Panc1 (cell line): ENCODE data around the gene ACTL10. TPM values are rescaled to one million over a fixed set of nuclear protein-coding genes. Genes with fewer than 3 reads are reported as not detected.

Experiments
- ATAC-seq: fragments of 200-7000 bp; cut with Tn5 transposase; 2 replicates; pipeline ENCODE4 v1.9.1; 2020; ENCODE audit warnings: mild to moderate bottlenecking, moderate library complexity
- BruUV-seq: library from RNA; stranded (reverse); fragments of 400-500 nt; replicated peaks from 2 replicates; lab custom pipeline; 2021; lab: Mats Ljungman, UMichigan
- CTCF ChIA-PET: fragments of 300-600 bp; sonication (Branson Sonifier 250); formaldehyde crosslinking; loops from one replicate; lab custom pipeline; 2022; ENCODE audit warnings: antibody characterized with exemption; lab: Charles Lee
- POLR2A ChIA-PET: fragments of 300-600 bp; sonication (Branson Sonifier 250); formaldehyde crosslinking; loops from one replicate; lab custom pipeline; 2022; ENCODE audit warnings: antibody characterized with exemption; lab: Charles Lee
- DNase-seq: peaks from one replicate; pipeline ENCODE4 v3.0.0-alpha.2; 2010; ENCODE audit warnings: low read depth, low spot score
- H3K27ac ChIP-seq: 2 replicates; pipeline ENCODE4 v1.5.1; 2011; ENCODE audit warnings: mild to moderate bottlenecking, low read length, inconsistent platforms
- H3K27me3 ChIP-seq: fragments of 200-500 bp; sonication (Bioruptor generic); 2 replicates; pipeline ENCODE4 v1.6.0; 2014; ENCODE audit warnings: low read length, inconsistent platforms; ENCODE audit not compliant: control insufficient read depth, insufficient read depth
- H3K36me3 ChIP-seq: fragments of 200-500 bp; sonication (Bioruptor generic); 2 replicates; pipeline ENCODE4 v1.5.1; 2014; ENCODE audit warnings: inconsistent platforms, mild to moderate bottlenecking, low read length, moderate library complexity; ENCODE audit not compliant: control insufficient read depth, insufficient read depth
- H3K4me1 ChIP-seq: 2 replicates; pipeline ENCODE4 v1.5.1; 2011; ENCODE audit warnings: inconsistent platforms, mild to moderate bottlenecking, low read length, moderate library complexity; ENCODE audit not compliant: control insufficient read depth, insufficient read depth
- H3K4me3 ChIP-seq, 2 experiments: 2 replicates each; pipeline ENCODE4 v1.5.1; 2011 to 2012; ENCODE audit warnings: low read depth in 2 of 2, low read length in 2 of 2, mild to moderate bottlenecking in 2 of 2, inconsistent platforms in 1 of 2, moderate library complexity in 1 of 2
- H3K9me3 ChIP-seq: fragments of 200-500 bp; sonication (Bioruptor generic); 2 replicates; pipeline ENCODE4 v1.5.1; 2014; ENCODE audit warnings: low read depth, mild to moderate bottlenecking, inconsistent platforms, low read length, moderate library complexity; ENCODE audit not compliant: control insufficient read depth, insufficient read depth
- POLR2AphosphoS5 ChIP-seq: IDR thresholded peaks from 2 replicates; pipeline ENCODE4 v1.6.1; 2012; ENCODE audit warnings: mild to moderate bottlenecking, low read depth, low read length, moderate library complexity
- SIN3A ChIP-seq: IDR thresholded peaks from 2 replicates; pipeline ENCODE4 v1.6.1; 2012; ENCODE audit warnings: low read depth, mild to moderate bottlenecking, low read length, moderate library complexity, borderline replicate concordance; ENCODE audit not compliant: insufficient read depth
- TCF7L2 ChIP-seq: IDR thresholded peaks from 2 replicates; pipeline ENCODE4 v1.6.1; 2011; ENCODE audit warnings: mild to moderate bottlenecking, low read depth, low read length, inconsistent platforms
- in situ Hi-C: cut with HindIII; loops from 2 replicates; pipeline ENCODE4 v1.10.0; 2016; ENCODE audit warnings: low sequenced_read_pairs, low pct_unique_long_range_greater_than_20kb
- intact Hi-C: fragments of 100-400 bp; cut with micrococcal nuclease; formaldehyde crosslinking; loops from one replicate; pipeline ENCODE4 v1.10.0; 2022; ENCODE audit not compliant: unreplicated experiment
- total RNA-seq: library from RNA; stranded (reverse); gene quantifications from one replicate; pipeline ENCODE4 v1.2.1, GENCODE V29; 2021; ENCODE audit not compliant: unreplicated experiment
- TF ChIP-seq, protein P1 (sequence below): fragments of 450-650 bp; IDR thresholded peaks from 2 replicates; pipeline ENCODE4 v1.5.1; 2017; ENCODE audit warnings: mild to moderate bottlenecking
- TF ChIP-seq, protein P2 (sequence below), 2 experiments: IDR thresholded peaks; 2 replicates each; pipeline ENCODE4 v1.6.1; 2011 to 2012; ENCODE audit warnings: low read depth in 2 of 2, control low read depth in 1 of 2, low read length in 1 of 2, mild to moderate bottlenecking in 1 of 2, moderate library complexity in 1 of 2; ENCODE audit not compliant: insufficient read depth in 1 of 2

Gene ACTL10
- total RNA-seq, 1 experiment from 2014 or later = not detected

DNA sequence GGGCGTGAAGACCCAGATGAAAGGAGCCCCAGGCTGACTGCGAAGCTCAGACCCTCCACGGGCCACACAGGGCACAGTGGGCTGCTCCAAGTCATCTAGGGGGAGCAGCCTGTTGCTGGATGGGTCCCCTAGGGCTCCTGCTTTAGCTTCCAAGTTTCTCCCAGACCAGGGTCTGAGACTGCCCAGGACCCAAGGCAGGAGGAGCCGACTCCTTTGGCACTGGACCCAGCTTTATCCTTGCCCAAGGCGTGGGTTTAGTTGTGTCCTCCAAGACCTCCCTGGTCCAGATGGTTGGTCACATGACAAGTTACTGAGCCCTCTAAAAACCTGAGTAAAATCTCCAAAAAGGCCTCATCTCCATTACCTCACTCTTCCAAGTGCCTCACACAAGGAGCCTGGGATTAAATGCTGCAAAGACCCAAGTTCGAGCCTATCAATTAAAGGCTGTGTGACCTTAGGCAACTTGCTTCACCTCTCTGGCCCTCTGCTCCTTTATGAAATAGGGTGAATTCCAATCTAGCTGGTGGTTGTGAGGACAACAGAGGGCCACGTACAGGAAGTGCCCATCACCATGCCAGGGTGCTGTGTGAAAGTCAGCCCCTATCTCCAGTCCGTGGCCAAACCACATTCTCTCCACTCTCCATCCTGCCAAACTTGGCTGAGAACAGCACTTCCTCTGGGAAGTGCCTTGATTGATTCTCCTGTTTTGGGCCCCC, 5.0 kb downstream of the ACTL10 start:
- in situ Hi-C loops (no loop called here), intact Hi-C loops (no loop called here)
- ATAC-seq (no peak), DNase-seq (no peak)
- no peaks in the 10 kb centered on the region for H3K27me3 ChIP-seq
- H3K4me3 ChIP-seq = no peak overlapping the region
- H3K9me3 ChIP-seq = no peaks in the 10 kb centered on the region
- no peak for TF ChIP-seq TCF7L2
- TF ChIP-seq, protein P1, sequence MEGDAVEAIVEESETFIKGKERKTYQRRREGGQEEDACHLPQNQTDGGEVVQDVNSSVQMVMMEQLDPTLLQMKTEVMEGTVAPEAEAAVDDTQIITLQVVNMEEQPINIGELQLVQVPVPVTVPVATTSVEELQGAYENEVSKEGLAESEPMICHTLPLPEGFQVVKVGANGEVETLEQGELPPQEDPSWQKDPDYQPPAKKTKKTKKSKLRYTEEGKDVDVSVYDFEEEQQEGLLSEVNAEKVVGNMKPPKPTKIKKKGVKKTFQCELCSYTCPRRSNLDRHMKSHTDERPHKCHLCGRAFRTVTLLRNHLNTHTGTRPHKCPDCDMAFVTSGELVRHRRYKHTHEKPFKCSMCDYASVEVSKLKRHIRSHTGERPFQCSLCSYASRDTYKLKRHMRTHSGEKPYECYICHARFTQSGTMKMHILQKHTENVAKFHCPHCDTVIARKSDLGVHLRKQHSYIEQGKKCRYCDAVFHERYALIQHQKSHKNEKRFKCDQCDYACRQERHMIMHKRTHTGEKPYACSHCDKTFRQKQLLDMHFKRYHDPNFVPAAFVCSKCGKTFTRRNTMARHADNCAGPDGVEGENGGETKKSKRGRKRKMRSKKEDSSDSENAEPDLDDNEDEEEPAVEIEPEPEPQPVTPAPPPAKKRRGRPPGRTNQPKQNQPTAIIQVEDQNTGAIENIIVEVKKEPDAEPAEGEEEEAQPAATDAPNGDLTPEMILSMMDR = no peak
- TF ChIP-seq, protein P2, sequence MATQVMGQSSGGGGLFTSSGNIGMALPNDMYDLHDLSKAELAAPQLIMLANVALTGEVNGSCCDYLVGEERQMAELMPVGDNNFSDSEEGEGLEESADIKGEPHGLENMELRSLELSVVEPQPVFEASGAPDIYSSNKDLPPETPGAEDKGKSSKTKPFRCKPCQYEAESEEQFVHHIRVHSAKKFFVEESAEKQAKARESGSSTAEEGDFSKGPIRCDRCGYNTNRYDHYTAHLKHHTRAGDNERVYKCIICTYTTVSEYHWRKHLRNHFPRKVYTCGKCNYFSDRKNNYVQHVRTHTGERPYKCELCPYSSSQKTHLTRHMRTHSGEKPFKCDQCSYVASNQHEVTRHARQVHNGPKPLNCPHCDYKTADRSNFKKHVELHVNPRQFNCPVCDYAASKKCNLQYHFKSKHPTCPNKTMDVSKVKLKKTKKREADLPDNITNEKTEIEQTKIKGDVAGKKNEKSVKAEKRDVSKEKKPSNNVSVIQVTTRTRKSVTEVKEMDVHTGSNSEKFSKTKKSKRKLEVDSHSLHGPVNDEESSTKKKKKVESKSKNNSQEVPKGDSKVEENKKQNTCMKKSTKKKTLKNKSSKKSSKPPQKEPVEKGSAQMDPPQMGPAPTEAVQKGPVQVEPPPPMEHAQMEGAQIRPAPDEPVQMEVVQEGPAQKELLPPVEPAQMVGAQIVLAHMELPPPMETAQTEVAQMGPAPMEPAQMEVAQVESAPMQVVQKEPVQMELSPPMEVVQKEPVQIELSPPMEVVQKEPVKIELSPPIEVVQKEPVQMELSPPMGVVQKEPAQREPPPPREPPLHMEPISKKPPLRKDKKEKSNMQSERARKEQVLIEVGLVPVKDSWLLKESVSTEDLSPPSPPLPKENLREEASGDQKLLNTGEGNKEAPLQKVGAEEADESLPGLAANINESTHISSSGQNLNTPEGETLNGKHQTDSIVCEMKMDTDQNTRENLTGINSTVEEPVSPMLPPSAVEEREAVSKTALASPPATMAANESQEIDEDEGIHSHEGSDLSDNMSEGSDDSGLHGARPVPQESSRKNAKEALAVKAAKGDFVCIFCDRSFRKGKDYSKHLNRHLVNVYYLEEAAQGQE (IDR thresholded peaks at IDR 0.05; ENCODE audit: insufficient read depth in 1 of 2, low read depth in 2 of 2, low read length in 1 of 2) = no peak
- no peak for TF ChIP-seq SIN3A
- no peak for TF ChIP-seq POLR2AphosphoS5
- no peak overlapping the region for H3K27ac ChIP-seq
- CTCF ChIA-PET = interaction anchor here (0.6 kb wide), 1 partner anchor 61 kb away, joined by 5 read pairs; no protein-coding TSS in a partner anchor
- POLR2A ChIA-PET = interaction anchor here (0.6 kb wide), 1 partner anchor 71 kb away, joined by 11 read pairs; no protein-coding TSS in a partner anchor
- H3K36me3 ChIP-seq = peaks cover 6% of the 10 kb centered on the region; the same call in 1 of the 2 replicates
- BruUV-seq = TSS peak; percentile 76
- peaks cover 24% of the 10 kb centered on the region for H3K4me1 ChIP-seq

GRCh38 chr20:33672426-33673113, 5.8 kb downstream of the ACTL10 start:
- TF ChIP-seq, protein P2 (IDR thresholded peaks at IDR 0.05; ENCODE audit: insufficient read depth in 1 of 2, low read depth in 2 of 2, low read length in 1 of 2) = no peak
- TF ChIP-seq TCF7L2 = no peak
- TF ChIP-seq, protein P1 = no peak
- TF ChIP-seq SIN3A = no peak
- TF ChIP-seq POLR2AphosphoS5 = no peak
- in situ Hi-C loops (no loop called here), intact Hi-C loops (no loop called here)
- ATAC-seq = no peak
- no peaks in the 10 kb centered on the region for H3K27me3 ChIP-seq
- BruUV-seq = no TSS peak
- H3K27ac ChIP-seq = peak overlapping the region; percentile 91
- ChIA-PET POLR2A (no interaction called here), CTCF (interaction anchor here (0.6 kb wide), 1 partner anchor 206 kb away, joined by 6 read pairs; no protein-coding TSS in a partner anchor)
- H3K36me3 ChIP-seq = peaks cover 6% of the 10 kb centered on the region; the same call in 1 of the 2 replicates
- DNase-seq = no peak
- H3K9me3 ChIP-seq = no peaks in the 10 kb centered on the region
- H3K4me3 ChIP-seq = peak overlapping the region; percentile 74 to 76
- peaks cover 24% of the 10 kb centered on the region for H3K4me1 ChIP-seq
